Mononuclear cell (primary cell): ENCODE results near the gene CAMKMT. TPM values are rescaled to one million over a fixed set of nuclear protein-coding genes. Genes with fewer than 3 reads are reported as not detected.

Experiments
- H3K27me3 ChIP-seq: 2 replicates; pipeline ENCODE4 v1.6.0; 2011; ENCODE audit warnings: low read length, control low read depth; ENCODE audit not compliant: insufficient read depth
- H3K4me1 ChIP-seq: 2 replicates; pipeline ENCODE4 v1.5.1; 2011; ENCODE audit warnings: mild to moderate bottlenecking, low read length, control low read depth; ENCODE audit not compliant: insufficient read depth
- H3K4me3 ChIP-seq: 2 replicates; pipeline ENCODE4 v1.5.1; 2011; ENCODE audit warnings: mild to moderate bottlenecking, low read length, moderate library complexity
- H3K9me3 ChIP-seq: 2 replicates; pipeline ENCODE4 v1.5.1; 2011; ENCODE audit warnings: low read depth, mild to moderate bottlenecking, control low read depth, low read length
- total RNA-seq: library from RNA; depleted of rRNA; stranded (reverse); fragments of >200 nt; gene quantifications from one replicate; pipeline ENCODE4 v1.2.3, GENCODE V29; 2012

The CAMKMT gene
- total RNA-seq, 1 donor, result 13.9 TPM

DNA sequence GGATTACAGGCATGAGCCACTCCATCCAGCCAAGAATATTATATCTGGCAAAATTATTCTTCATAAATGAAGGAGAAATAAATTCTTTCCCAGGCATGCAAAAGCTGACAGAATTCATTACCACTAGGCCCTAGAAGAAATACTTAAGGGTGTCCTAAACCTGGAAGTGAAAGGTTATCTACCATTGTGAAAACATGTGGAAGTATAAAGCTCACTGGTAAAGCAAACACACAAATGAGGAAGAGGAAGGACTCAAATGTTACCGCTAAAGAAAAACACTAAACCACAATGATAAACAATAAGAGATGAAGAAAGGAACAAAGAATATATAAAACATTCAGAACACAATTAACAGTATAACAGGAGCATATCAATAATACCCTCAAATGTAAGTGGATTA, 171.8 kb downstream of the CAMKMT start:
- Histone ChIP-seq H3K27me3 (no peaks in the 10 kb centered on the region), H3K9me3 (peaks cover 10% of the 10 kb centered on the region), H3K4me3 (no peak overlapping the region), H3K4me1 (no peaks in the 10 kb centered on the region)

DNA sequence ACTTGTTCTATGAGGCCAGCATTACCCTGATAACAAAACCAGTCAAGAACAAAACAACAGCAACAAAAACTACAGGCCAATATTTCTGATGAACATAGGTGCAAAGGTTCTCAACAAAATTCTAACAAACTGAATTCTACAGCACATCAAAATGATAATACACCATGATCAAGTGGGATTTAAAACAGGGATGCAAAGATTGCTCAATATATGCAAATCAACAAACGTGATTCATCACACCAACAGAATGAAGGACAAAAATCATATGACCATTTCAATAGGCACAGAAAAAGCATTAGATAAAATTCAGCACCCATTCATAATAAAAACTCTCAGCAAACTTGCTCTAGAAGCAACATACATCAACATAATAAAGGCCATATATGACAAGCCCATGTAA, 173.6 kb downstream of the CAMKMT start:
- Histone ChIP-seq H3K9me3 (peaks cover 10% of the 10 kb centered on the region), H3K4me1 (no peaks in the 10 kb centered on the region), H3K4me3 (no peak overlapping the region), H3K27me3 (no peaks in the 10 kb centered on the region)

DNA sequence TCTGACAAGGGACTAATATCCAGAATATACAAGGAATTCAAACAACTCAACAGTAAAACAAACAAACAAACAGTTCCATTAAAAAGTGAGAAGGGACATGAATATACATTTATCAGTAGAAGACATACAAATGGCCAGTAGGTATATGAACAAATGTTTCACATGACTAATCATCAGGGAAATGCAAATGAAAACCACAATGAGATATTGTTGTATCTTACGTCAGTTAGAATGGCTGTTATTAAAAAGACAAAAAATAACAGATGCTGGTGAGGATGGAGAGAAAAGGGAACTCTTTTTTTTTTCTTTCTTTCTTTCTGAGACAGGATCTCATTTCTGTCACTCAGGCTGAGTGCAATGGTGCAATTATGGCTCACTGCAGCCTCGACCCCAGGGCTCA, 175.5 kb downstream of the CAMKMT start:
- H3K4me3 ChIP-seq, result no peak overlapping the region
- no peaks in the 10 kb centered on the region for H3K27me3 ChIP-seq

DNA sequence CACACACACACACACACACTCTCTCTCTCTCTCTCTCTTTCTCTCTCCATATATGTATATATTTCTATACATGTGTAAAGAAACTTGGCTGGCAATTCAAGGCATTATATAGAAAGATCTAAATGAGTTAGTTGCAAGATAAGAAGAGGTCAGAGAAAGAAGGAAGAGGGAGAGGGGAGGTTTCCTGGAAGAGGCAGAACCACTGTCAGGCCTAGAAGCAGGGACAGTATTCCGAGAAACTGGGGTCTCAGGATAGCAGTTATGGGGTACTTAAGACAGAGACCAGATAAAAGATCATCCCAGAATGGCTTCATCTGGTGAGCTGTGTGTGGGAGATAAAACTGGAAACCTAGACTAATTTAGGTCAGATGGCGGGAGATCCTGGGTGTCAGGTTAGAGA, 180.8 kb downstream of the CAMKMT start:
- H3K4me3 ChIP-seq, result no peak overlapping the region
- no peaks in the 10 kb centered on the region for H3K9me3 ChIP-seq
- no peaks in the 10 kb centered on the region for H3K27me3 ChIP-seq
- no peaks in the 10 kb centered on the region for H3K4me1 ChIP-seq

More for the DNA sequence above, 175.5 kb downstream of the CAMKMT start:
- H3K4me1 ChIP-seq, result no peaks in the 10 kb centered on the region
- H3K9me3 ChIP-seq, result peaks cover 10% of the 10 kb centered on the region

DNA sequence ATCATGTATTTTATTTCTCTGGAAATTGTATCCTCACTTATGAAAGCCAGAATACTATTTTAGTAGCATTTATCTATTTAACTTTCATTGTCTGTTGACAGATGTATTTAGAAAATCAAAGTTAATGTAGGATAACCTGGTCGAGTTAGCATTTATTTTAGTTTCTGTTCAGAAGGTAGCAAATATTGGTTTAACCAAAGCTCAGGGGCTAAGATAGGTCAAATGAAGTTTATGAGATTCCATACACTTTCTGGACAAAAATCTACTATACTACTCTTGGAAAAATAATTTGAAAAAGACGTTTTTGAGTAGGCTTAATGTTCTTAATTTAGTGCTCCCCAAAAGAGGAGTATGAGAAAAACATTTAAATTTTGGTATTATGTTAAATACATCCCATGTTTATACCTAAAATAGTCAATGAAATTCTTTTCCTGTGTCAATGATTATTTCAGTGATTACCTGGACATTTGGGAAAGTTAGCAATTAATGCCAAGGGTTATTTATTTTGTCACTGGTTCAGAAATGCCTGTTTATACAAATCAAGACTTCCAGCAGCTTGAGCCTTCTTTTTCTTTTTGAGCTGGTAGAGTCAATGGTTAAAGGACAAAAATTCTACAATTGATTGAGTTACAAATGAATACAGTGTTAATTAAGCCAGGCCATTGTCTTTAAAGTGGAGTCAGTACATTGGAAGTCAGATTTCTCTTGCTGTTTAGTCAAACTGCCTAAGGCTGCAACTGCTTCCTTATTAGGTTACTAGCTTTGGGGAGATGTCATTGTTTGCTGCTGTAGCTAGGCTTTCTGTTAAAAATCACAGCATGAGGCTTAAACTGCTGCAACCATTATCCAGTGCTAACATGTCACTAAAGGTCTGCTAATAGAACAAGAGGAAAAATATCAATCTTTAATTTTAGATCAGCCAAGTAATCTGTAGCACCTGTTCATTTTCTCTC, 182.3 kb downstream of the CAMKMT start:
- Histone ChIP-seq H3K27me3 (no peaks in the 10 kb centered on the region), H3K4me3 (no peak overlapping the region), H3K4me1 (no peaks in the 10 kb centered on the region), H3K9me3 (no peaks in the 10 kb centered on the region)

DNA sequence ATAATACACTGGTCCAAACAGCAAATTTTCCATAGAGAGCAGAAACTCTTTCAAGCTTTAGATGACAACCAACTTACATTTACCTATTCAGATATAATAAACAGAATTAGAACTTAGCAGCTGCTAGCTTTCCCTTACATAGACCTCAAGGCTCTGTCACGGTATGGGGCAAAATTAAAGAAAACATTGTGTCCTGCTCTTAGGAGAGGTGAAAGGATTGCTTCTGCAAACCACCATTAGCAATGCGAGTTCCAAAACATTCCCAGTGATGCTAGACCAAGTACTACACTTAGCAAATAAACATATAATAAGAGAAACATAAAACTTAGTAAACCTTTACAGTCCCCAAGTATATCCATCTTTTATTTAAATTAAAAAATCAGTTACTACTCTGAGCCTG, 183.3 kb downstream of the CAMKMT start:
- H3K9me3 ChIP-seq, result no peaks in the 10 kb centered on the region
- no peaks in the 10 kb centered on the region for H3K27me3 ChIP-seq
- no peak overlapping the region for H3K4me3 ChIP-seq
- H3K4me1 ChIP-seq, result no peaks in the 10 kb centered on the region

DNA sequence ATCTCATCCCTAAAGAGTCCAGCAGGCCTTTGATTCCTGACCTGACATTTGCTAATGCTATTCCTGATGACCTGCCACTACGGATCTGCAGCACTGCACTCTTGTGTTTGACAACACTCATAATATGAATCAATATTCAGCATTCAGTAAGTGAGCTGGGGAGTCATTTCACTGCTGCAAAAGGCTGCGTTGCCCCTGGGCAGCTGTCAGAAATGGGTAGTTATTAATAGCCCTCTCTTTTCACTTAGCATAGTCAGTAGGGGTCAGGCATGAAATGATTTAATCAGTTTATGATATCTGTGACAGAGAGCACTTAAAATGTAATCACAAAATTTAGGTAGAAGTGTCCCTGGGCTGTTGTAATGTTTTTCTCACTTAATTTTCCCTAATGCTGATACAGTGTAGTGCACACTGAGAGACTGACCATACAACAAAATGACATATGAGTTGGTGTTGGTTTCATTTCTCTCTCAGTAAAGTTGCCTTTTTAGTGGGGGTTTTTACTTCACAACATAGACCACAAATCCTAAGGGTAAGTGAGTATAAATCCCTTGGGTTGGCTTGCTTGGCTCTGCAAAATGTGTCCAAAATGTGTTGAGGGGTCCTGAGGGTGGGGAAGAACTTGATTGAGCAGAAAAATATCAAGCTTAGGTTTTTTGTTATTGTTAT, 184.8 kb downstream of the CAMKMT start:
- Histone ChIP-seq H3K9me3 (no peaks in the 10 kb centered on the region), H3K4me3 (no peak overlapping the region), H3K27me3 (no peaks in the 10 kb centered on the region), H3K4me1 (no peaks in the 10 kb centered on the region)

DNA sequence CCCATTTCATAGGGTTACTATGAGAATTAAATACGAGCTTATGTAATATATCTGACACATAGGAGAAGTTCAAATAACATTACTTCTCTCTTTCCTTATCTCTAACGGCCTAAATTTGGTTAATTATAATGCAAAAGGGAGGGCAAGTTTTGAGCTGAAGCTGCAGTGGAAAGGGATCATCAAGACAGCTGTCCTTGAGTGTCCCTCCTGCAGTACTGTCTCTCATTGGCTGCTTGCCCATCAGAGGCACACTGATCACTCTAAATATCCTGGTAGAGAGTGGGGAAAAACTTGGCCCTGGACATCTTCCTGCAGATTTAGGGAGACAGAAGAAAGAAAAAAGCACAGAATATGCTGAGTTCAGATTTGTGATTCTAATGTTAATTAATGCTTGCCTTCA, 186.0 kb downstream of the CAMKMT start:
- Histone ChIP-seq H3K27me3 (no peaks in the 10 kb centered on the region), H3K4me1 (no peaks in the 10 kb centered on the region), H3K4me3 (no peak overlapping the region), H3K9me3 (no peaks in the 10 kb centered on the region)

DNA sequence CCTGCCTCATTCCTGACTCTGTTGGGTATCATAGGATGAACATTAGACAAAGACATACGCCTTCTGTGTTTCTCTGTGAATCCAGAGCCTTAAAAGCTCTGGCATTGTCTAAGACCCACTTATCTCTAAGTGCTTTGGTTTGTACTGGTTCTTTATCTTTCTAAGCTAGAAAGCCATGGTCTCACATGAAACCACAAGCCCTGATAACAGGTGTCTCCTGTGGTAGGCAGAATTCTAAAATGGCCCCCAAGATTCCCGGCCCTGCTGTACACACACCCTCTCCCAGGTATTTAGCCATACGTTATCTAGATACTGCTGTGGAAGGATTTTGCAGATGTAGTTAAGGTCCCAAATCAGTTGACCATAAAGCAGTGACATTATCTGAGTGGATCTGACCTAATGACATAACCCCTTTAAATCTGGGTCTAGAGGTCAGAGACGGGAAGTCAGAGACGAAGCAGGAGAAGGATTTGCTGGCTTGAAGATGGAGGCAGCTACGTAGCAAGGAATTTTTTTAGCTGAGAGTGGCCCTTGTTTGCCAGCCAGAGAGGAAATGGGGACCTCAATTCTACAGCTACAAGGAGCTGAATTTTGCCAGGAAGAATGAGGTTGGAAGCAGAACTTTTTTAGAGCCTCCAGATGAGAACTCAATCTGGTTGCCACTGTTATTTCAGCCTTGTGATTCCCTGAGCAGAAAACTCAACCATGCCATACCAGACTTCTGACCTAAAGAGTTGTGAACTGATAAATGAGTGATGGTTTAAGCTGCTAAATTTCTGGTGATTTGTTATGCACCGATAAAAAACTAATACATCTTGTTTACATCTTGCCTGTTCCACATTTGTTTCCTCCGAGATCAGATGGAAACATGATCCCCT, 186.7 kb downstream of the CAMKMT start:
- H3K9me3 ChIP-seq, result no peaks in the 10 kb centered on the region
- H3K4me1 ChIP-seq, result no peaks in the 10 kb centered on the region

DNA sequence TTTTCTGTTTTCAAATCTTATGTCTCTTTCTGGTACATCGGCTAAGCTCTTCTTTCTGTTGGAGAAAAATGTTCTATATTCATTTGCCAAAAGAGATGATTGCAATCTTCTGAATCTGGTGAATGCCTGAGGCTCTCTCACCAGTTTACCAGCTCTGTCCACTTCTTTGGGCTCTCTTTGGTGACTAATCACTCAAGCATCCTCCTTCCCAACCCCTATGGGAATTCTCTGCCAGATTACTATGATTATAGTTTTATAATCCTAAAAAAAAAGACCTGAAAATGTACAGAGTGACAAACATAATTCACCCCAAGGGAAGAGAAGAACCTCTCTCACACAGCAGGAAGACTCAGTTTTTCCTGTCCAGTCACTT, 187.3 kb downstream of the CAMKMT start:
- H3K4me3 ChIP-seq, result no peak overlapping the region
- H3K27me3 ChIP-seq, result no peaks in the 10 kb centered on the region
- no peaks in the 10 kb centered on the region for H3K9me3 ChIP-seq
- H3K4me1 ChIP-seq, result no peaks in the 10 kb centered on the region

More for the DNA sequence above, 186.7 kb downstream of the CAMKMT start:
- H3K4me3 ChIP-seq, result no peak overlapping the region
- no peaks in the 10 kb centered on the region for H3K27me3 ChIP-seq

DNA sequence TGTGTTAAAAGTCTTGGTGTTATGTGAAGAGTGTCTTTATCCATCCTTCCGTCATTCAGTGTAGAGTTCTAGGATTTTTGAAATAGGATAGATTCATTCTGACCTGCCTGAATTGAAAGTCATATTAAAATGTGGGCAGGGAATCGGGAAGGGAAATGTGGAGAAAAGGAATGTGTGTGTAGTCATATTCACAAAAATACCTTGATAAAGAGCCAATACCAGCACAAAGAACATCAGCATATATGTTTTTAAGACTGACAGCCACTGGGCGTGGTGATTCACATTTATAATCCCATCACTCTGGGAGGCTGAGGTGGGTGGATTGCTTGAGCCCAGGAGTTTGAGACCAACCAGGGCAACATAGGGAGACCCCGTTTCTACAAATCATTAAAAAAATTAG, 188.1 kb downstream of the CAMKMT start:
- H3K9me3 ChIP-seq, result no peaks in the 10 kb centered on the region
- H3K4me3 ChIP-seq, result no peak overlapping the region
- no peaks in the 10 kb centered on the region for H3K4me1 ChIP-seq
- H3K27me3 ChIP-seq, result no peaks in the 10 kb centered on the region

DNA sequence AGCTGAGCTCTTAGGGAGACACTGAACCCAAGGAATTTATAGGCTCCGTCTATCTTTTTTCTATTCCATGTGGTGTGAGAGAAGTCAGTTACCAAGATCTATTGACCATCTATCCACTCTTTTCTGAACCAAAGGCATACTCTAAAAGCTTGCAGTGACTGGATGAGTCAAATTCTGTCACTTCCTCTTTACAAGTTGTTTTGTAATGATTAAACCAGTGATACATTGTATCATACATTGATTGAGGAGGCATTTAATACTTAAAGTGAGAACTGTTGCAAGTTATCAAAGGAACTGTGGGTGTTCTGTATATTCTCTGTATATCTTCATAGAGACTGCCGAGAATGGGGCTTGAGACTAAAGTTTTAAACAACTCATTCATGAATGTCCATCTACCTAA, 188.8 kb downstream of the CAMKMT start:
- Histone ChIP-seq H3K4me1 (no peaks in the 10 kb centered on the region), H3K27me3 (no peaks in the 10 kb centered on the region), H3K4me3 (no peak overlapping the region)

DNA sequence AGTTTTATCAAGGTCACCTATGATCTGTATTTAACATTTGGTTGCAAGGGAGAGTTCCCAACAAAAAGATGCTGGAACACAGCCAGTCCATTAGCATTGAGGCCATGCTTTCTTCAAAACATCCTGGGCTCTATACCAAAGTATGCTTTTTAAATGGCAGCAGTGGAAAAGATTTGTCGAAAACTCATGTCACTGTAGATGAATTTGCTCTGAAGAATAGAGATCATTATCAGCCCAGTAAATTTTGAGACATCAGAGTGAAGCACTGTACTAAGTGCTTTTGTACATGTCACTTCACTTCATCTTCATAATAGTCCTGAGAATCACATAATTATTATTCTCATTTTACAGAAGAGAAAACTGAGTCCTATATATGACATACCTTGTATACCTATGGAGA, 189.8 kb downstream of the CAMKMT start:
- H3K4me3 ChIP-seq, result no peak overlapping the region
- H3K27me3 ChIP-seq, result no peaks in the 10 kb centered on the region
- no peaks in the 10 kb centered on the region for H3K9me3 ChIP-seq
- H3K4me1 ChIP-seq, result no peaks in the 10 kb centered on the region

More for the DNA sequence above, 188.8 kb downstream of the CAMKMT start:
- H3K9me3 ChIP-seq, result no peaks in the 10 kb centered on the region

DNA sequence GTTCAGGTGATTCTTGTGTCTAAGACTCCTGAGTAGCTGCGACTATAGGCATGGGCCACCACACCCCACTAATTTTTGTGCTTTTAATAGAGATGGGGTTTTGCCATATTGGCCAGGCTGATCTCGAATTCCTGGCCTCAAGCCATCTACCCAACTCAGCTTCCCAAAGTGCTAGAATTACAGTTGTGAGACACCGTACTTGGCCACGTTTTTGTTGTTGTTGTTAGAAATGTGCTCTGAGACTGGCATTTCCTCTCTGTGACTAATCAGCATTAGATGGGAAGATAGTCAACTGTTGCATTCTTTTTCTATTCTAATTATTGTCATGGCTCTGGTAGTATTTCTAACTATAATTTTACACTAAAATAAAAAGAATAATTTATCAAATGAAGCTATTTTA, 191.7 kb downstream of the CAMKMT start:
- no peaks in the 10 kb centered on the region for H3K27me3 ChIP-seq
- no peaks in the 10 kb centered on the region for H3K9me3 ChIP-seq
- no peaks in the 10 kb centered on the region for H3K4me1 ChIP-seq
- no peak overlapping the region for H3K4me3 ChIP-seq

DNA sequence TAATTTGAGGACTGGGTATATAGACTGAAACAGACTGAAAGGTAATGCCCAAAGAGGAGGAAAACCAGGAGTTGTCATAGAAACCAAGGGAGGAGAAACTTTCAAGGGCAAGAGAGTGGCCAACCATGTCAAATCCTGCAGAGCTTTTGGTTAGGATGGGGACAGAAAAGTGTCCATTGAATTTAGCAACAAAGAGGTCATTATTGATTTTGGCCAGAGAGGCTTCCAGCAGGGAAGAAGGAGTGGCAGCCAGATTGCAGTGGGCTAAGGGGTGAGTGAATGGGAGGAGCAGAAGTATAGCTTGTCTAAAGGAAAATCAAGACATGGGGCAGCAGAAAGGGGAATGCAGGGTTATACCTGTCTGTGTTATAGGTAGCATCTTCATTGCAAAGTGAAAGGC, 194.0 kb downstream of the CAMKMT start:
- Histone ChIP-seq H3K4me3 (no peak overlapping the region), H3K27me3 (no peaks in the 10 kb centered on the region), H3K9me3 (no peaks in the 10 kb centered on the region), H3K4me1 (no peaks in the 10 kb centered on the region)
